GM12875 (cell line): ENCODE results near the gene NRXN2.
"Not testable (repeated sequence)": the region's sequence is repeated elsewhere in the genome, so short reads cannot be mapped to it uniquely, and the experiment has no call there.

Experiments
- H3K4me3 ChIP-seq: one replicate; pipeline ENCODE4 v1.5.1; 2011; ENCODE audit warnings: low read depth, low read length, control low read depth
- TF ChIP-seq, protein P1 (sequence below): IDR thresholded peaks from 2 replicates; pipeline ENCODE4 v1.5.1; 2011; ENCODE audit warnings: low read depth, mild to moderate bottlenecking, control low read depth, inconsistent platforms, low read length, moderate library complexity, borderline replicate concordance; ENCODE audit not compliant: insufficient read depth

NRXN2 gene

DNA sequence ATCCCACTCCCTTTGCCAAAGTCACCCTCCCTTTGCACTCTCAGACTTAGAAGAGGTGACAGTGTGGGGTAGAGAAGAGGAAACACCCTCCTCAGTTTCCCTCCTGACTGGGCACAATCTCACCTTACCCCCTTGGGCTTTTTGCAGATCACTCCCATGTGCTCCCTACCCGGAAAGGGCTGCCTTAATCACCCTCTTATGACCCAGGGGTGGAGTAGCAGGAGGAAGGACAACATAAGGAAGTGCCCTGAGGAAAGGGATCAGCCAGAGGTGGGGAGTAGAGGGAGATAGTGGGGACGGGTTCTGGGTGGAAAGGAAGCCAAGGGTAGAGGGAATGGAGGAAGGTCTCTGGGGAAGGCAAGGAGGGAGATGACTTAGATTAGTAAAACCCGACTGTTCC, 52.0 kb downstream of the NRXN2 start:
- H3K4me3 ChIP-seq = no peak overlapping the region
- TF ChIP-seq, protein P1, sequence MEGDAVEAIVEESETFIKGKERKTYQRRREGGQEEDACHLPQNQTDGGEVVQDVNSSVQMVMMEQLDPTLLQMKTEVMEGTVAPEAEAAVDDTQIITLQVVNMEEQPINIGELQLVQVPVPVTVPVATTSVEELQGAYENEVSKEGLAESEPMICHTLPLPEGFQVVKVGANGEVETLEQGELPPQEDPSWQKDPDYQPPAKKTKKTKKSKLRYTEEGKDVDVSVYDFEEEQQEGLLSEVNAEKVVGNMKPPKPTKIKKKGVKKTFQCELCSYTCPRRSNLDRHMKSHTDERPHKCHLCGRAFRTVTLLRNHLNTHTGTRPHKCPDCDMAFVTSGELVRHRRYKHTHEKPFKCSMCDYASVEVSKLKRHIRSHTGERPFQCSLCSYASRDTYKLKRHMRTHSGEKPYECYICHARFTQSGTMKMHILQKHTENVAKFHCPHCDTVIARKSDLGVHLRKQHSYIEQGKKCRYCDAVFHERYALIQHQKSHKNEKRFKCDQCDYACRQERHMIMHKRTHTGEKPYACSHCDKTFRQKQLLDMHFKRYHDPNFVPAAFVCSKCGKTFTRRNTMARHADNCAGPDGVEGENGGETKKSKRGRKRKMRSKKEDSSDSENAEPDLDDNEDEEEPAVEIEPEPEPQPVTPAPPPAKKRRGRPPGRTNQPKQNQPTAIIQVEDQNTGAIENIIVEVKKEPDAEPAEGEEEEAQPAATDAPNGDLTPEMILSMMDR = no peak

DNA sequence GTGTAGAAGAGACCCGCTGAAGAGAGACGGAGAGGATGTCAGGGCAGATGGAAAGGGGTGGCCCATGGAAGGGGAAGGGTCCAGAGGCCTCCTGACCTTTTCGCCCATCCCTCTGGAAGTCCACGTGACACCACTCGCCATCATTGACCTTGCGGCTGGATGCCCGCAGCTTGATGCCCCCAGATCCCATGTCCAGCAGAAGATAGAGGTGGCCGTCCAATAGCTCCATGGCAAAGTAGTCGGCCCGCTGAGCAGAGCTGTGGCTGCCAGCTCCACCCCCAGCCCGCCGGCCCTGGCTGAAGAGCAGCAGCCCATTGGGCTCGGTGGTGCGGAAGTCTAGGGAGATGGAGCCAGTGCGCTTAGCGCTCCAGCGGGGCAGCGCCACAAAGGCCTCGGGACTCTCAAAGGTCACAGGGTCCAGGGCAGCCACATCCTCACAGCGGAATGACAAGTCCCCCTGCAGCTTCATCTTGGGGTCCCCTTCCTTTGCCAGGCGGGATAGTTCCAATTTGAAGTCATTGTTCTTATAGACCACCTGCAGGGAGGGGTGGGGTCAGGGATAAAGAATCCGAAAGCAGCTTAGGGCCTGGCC, 55.7 kb downstream of the NRXN2 start:
- no peak overlapping the region for H3K4me3 ChIP-seq
- TF ChIP-seq, protein P1 = no peak

DNA sequence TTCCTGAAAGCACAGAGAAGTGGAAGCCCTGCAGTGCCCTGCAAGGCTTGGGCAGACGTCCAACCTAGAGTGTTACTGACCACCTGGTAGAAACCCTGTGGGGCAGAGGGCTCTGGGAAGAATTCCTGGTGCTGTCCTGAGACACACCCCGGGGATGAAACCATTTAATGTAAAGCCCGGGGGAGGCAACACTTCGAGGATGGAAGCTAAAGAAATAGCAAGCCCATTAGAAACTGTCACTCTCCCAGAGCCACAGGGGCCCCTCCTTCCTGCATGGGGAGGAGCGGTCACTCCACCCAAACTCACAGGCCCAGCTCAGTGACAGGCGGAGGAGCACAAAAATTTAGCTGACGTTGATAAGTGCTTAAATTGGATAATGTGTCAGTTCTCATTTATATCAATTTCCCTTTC, 57.6 kb downstream of the NRXN2 start:
- TF ChIP-seq, protein P1 = no peak
- H3K4me3 ChIP-seq = no peak overlapping the region

DNA sequence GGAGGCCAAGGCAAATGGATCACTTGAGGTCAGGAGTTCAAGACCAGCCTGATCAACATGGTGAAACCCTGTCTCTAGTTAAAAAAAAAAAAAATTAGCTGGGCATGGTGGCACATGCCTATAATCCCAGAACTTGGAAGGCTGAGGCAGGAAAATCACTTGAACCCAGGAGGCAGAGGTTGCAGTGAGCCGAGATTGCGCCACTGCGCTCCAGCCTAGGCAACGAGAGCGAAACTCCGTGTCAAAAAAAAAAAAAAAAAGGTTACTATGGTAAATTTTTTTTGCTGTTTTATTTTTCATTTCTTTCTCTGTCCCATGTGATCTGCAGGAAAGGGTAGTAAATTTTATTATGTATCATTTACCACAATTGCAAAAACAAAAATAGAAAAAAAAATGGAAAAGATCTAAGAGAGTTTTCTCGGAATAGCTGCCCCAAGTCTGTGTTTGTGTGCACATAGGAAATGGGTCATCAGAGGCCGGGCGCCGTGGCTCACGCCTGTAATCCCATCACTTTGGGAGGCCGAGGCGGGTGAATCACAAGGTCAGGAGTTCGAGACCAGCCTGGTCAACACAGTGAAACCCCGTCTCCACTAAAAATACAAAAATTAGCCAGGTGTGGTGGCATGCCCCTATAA, 58.6 kb downstream of the NRXN2 start:
- H3K4me3 ChIP-seq = not testable (repeated sequence)

DNA sequence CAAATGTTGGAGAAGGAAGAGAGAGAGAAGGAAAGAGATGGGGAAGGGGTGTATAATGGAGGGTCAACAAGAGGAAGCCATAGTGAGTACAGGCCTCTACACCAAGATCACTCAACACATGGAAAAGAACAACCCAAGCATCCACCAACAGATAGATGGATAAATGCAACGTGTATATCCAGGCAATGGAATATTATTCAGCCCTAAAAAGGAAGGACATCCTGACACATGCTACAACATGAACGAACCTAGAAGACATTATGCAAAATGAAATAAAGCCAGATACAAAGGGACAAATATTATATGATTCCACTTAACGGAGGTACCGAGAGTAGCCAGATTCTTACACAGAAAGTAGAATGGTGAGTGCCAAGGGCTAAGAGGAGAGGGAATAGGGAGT, 59.3 kb downstream of the NRXN2 start:
- H3K4me3 ChIP-seq = no peak overlapping the region
- TF ChIP-seq, protein P1 = no peak

DNA sequence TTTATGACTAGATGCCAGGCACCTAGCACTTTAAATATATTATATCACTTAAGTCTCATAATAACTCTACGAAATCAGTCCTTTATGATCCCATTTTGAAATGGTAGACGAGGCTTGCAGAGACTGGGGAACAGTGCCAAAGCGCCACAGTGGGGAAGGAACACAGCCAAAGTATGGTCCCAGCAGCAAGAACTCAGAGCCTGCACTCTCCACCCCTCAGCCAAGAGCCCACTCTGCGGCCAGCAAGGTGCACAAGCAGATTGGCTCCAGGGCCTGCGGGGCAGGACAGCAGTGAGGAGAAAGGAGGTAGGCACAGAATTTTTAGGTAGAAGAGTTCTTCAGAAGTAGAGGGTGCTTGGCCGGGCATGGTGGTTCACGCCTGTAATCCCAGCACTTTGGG, 61.4 kb downstream of the NRXN2 start:
- TF ChIP-seq, protein P1 = no peak
- H3K4me3 ChIP-seq = no peak overlapping the region

DNA sequence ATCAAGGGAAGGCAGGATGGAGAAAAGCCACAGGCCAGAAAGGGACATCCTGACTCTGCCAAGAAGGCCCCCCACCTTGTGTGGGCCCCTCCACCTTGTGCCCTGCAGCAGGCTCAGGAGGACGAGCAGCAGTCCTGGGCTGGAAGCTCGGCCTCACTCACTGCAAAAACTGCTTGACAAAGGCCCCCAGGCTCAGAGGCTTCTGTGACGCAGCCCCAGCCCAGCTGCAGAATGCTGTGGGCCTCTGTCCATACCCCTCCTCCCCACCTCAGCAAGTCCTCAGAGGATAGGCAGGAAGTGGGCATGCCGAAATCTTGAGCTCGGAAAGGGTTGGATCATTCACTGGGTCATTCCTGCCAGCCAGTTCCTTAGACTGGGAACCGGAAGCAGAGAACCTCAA, 61.9 kb downstream of the NRXN2 start:
- TF ChIP-seq, protein P1 = no peak
- no peak overlapping the region for H3K4me3 ChIP-seq
